Ureter (tissue), 1 donor: ENCODE data around the gene TARS2. TPM values are rescaled to one million over a fixed set of nuclear protein-coding genes. Genes with fewer than 3 reads are reported as not detected.
A peak's percentile ranks its signal among the peaks of the same experiment; 100 is the strongest.

Experiments
- DNase-seq: peaks from one replicate; pipeline ENCODE4 v3.0.0-alpha.2; 2020; ENCODE audit warnings: low spot score
- total RNA-seq: library from RNA; stranded (reverse); gene quantifications from one replicate; pipeline ENCODE4 v1.2.4, GENCODE V29; 2023
- donor health status: DM: yes; HTN: yes; CAD: no.

TARS2 gene
- total RNA-seq, 1 donor from 2014 or later = 28.6 TPM

GRCh38 chr1:150536836-150537731, 49.9 kb downstream of the TARS2 start:
- no peak for DNase-seq

DNA sequence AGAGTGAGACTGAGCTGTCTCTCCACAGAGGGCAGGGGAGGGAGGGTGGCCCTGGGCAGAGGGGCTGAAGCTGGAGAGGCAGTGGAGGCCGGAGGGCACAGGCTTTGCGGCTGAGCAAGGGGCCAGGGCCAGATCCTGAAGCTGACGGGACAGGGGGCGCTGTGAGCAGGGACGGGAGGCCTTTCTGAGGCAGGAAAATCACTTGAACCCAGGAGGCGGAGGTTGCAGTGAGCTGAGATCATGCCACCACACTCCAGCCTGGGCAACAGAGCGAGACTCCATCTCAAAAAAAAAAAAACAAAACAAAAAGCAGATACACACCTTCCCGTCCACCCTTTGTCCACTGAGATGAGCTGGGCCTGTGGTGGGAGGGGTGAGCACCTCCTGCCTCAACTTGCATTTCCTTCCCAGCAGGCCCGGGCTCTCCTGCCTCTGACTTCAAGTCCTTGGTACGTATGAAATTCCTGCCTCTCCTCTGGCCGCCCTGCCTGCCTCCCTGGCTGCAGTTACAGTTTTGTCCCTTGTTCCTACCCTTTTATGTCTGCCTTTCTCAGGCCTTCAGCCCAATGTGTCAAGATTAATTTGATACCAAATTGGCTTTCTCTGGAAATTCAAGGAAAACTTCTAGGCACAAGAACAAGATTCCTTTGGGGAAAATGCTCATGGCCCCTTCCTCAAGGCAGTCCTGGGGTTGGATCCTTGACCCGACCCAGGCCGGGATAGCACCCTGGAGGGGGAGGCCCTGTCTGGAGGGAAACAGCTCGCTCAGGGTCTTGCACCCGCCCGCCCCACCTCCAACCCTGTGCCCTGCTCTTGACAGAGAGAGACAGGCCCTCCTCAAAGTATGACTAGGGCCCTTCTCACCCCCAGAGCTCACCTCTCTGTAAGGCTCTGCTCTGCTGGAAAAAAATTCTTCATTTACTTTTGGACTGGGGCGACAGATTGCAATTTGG, 50.8 kb downstream of the TARS2 start:
- DNase-seq = peak; percentile 77

- no peak for DNase-seq
Measured at GRCh38 chr1:150543500-150544143, 56.4 kb downstream of the TARS2 start.

GRCh38 chr1:150544204-150544603, 57.0 kb downstream of the TARS2 start:
- no peak for DNase-seq

GRCh38 chr1:150545486-150546032, 58.3 kb downstream of the TARS2 start:
- no peak for DNase-seq

- DNase-seq = no peak
Measured at GRCh38 chr1:150546294-150546937, 59.2 kb downstream of the TARS2 start.

DNA sequence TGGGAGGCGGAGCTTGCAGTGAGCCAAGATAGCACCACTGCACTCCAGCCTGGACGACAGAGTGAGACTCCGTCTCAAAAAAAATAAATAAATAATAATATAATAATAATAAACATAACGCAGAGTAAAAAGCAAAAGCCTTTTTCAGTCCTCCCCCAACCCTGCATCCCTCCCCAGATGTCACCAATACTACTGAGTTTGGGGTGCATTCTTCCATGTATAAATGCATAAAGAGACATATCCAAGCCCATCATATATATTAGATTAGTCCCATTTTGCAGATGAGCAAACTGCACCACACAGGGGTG, 61.1 kb downstream of the TARS2 start:
- DNase-seq = no peak

DNA sequence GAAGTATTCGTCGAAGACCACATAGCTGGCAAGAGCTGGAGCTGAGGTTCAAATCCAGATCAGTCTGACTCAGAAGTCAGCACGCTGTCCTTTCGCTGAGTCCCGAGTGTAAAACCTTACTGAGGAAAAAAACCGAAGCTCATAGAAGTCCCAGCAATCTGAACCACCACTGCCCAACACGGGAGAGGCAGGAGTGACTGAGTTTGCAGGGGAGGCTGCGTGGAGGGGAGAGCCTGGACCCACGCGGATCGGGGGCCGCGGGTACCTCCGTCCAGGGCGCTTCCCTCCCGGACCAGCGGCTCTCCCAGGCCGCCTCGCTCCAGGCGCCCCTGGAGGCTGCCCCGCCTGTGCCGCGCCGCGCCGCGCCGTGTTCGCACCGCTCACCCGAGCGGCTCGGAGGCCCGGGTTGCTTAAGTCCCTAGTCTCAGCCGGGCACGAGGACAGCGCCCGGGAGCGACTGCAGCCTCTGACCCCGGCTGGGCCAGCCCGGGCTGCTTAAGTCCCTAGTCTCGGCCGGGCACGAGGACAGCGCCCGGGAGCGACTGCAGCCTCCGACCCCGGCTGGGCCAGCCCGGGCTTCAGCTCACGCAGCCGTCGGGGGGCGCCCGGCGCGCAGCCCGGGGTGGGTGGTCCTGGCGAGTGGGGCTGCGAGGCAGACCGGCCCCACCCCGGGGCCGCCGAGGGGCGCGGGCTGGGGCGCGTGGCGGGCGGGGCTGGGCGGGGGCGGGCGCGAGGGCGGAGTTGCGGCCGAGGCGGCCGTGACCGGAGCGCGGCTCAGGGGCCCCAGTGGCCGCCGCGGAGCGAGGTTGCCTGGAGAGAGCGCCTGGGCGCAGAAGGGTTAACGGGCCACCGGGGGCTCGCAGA, 61.6 kb downstream of the TARS2 start, which contains the start of gene ADAMTSL4:
TSS of gene ADAMTSL4 (plus strand) at position 777 of the 864 bp plus-strand sequence. CDS start 2,881 bp downstream, outside the sequence.
- no peak for DNase-seq

DNA sequence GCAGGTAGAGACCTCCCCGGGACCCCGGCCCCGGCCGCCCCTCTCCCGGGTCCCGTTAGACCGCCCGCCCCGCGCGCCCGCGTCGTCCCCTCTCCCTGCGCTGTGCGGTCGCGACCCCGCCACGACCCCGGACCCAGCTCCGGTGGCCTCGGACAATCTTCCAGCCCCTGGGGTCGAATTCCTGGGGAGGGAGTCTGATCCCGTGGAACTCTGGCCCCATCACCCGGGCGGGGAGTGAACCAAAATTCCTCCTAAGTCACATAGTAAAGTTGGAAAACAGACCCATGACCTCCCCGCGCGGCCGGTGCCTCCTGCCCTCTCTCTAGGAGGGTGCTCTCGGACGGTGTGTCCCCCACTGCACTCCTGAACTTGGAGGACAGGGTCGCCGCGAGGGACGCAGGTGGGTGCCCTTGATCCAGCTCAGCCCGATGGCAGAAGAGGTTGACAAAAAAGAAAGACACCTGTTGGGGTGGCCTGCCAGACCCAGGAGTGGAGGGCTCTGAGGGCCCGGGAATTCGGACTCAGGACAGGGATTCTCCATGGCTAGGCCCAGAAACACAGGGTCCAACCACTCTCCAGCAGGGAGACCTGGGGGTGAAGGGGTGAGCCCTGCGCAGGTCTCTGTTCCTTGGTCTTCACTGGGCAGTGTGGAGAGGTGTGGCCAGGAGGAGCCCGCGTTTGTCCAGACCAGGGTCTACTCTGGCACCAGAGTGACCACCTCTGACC, 62.4 kb downstream of the TARS2 start:
- no peak for DNase-seq

GRCh38 chr1:150550222-150551050, 63.2 kb downstream of the TARS2 start:
- no peak for DNase-seq

GRCh38 chr1:150551051-150551783, 64.0 kb downstream of the TARS2 start:
- no peak for DNase-seq

GRCh38 chr1:150551784-150552127, 64.5 kb downstream of the TARS2 start:
- no peak for DNase-seq

DNA sequence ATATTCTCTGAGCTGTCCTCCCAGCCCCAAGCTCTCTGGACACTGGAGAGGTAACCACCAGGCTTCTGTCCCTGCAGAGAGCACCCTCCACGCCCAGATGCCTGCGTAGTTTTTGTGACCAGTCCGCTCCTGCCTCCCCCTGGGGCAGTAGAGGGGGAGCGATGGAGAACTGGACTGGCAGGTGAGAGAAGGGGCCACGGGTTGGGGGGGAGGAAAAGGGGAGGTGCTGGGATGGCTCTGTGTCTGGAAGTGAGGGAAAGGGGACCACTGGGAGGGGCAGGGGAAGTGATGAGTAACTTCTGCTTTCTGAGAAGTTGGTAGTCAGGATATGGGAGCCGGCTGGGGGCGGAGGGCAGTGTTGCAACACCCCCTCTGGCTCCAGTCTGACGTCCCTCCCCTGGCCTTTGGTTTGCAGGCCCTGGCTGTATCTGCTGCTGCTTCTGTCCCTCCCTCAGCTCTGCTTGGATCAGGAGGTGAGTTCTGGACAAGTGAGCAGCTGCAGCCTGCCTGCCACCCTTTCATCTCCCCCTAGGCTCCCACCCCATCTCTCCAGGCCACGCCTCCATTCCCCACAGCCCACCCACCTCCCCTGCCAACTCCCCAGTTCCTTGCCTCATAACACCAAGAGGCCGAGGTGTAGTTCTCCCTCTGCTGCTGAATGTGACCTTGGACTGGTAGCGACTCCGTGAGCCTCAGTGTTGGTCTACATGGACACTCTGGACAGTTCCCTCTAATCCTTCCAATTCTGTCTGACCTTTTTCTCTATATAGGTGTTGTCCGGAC, 65.1 kb downstream of the TARS2 start:
- DNase-seq = peak; percentile 91

GRCh38 chr1:150552911-150553289, 65.7 kb downstream of the TARS2 start:
- no peak for DNase-seq

GRCh38 chr1:150553392-150554085, 66.3 kb downstream of the TARS2 start:
- no peak for DNase-seq

DNA sequence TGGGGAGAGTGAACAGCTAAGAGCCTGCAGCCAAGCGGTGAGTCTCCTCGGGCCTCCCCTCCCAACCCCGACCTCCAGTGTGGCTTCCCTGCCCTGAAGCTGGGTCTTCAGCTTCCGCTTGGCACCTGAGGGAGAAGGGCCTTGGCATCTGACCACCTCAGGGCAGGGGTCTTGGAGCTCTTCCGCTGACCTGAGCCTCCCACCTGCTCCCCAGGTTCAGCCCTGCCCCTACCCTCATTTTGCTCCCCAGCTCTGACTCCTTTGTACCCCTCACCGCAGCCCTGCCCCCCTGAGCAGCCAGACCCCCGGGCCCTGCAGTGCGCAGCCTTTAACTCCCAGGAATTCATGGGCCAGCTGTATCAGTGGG, 66.8 kb downstream of the TARS2 start:
- DNase-seq = no peak
